ENCODE measurements around the gene AMBP.

AMBP gene

DNA sequence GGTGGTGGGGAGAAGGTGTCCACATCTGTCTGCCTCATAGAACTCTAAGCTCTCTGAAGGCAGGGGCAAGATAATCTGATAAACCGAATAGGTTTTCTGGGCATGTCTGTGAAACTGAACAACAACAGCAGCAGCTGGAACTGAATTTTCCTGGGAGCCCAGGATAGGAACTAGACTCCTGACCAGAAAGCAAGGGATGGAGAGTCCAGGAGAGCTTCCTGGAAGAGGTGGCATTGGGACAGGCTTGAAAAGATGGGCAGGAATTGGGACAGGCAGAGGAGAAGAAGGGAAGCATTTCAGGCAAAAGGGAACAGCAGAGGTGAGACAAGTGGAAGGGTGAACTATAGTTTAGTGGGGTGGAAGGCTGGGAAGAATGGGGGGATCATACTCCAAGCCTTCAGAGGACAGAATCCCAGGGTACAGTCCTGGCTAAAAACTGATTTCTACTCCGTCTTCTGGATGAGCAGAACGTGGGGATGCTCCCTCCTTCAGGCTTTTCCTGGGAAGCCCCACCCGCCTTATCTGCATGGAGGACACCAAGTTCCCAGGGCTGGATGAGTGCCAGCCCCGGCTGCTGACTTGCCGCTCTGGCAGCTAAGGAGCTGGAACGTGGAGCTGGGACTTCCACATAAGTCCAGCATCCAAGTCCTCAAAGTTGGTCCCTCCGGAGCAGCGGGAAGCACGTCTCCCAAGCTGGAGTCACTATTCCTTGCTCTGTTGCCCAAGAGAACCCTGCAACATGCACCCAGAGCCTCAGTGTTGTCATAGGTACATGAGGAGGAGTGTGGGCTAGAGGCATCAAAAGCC is 34.9 kb upstream of the AMBP start:
- no peak for DNase-seq

DNA sequence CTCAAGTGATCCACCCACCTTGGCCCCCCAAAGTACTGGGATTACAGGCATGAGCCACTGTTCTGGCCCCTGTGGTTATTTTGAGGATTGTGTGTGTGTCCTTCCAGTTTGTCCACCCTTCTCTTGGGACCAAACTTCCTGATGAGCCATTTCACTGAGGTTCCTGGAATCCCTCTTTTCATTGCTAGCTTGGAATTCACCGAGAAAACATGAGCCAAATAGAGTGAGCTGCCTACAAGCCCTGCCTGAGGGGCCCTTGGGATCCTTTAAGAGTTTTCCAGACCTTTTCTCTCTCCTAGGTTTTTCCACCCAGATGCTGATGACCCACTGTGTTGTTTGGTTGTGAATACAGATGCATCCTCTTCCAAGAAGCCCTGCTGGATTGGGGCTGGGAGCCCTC is 34.2 kb upstream of the AMBP start:
- no peak for DNase-seq

DNA sequence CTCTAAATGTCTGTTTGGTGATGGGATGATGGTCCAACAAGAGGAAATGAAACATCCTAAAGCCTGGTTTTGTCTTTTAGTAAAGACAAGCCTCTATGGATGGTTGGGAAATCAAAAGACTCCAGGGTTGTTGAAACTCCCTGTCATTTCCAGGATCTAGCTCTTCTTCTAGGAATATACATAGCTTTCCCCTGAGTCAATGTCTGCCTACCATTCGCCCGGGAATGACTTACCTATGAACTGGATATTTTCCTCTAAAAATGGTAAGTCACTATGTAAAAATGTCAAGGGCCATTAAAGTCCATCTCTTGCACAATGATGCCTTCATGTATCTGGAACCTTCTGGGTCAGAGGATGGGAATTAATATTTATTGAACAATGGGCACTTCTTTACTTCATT is 32.1 kb upstream of the AMBP start:
- no peak for DNase-seq

DNA sequence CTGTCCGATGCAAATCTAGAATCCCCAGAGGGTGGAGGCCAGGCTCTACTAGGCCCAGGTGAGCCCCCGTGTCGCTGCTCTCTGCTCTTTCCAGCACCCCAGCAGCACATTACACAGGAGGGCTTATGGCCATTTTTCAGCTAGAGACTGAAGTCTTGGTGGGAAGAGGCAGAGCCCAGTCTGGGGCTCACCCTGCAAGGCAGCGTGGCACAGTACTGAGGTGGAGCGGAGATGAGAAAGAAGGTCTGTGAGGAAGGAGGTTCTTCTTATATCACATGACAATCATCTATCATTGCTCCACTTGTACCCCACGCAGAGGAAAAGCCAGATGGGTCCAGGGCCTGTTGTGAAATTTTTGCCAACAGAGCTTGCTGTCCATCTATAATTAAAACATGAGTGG is 31.0 kb upstream of the AMBP start:
- no peak for DNase-seq

DNA sequence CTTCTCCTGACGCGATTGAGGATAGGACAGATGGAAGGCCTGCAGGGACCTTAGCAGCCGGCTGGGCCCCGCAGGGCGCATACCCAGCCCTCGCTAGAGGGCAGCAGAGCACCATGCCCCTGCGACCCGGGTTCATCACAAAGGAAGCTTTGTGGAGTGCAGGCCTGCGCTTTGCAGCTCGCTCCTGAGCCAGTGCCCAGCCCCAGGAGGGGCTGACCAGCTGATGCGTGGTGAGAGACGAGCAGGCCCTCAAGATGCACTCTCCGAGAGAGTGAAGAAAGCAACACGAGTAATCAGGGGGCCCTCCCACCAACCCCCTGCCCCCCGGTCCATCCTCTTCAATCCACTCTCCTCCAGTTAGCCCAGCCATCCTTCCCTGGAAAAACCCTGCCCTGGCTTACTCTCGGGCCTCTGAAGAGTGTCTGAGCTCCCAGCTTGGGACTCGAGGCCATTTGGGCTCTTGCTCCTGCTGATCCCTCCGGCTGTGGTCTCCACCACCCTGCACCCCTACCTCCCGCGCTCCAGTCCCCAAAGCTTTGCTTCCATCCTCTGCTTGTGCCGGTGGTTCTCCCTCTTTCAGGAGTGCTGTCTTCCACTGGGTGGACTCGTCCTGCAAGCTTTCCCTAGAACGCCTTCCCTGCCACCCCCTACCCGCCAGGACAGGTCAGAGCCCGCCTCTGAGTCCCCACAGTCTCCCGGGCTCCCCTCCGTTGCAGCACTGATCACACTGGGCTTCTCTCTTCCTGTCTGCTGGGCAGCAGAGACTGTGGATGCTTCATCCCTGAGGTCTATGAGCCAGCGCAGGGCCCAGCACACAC is 30.1 kb upstream of the AMBP start:
- peak; percentile 14 for DNase-seq

DNA sequence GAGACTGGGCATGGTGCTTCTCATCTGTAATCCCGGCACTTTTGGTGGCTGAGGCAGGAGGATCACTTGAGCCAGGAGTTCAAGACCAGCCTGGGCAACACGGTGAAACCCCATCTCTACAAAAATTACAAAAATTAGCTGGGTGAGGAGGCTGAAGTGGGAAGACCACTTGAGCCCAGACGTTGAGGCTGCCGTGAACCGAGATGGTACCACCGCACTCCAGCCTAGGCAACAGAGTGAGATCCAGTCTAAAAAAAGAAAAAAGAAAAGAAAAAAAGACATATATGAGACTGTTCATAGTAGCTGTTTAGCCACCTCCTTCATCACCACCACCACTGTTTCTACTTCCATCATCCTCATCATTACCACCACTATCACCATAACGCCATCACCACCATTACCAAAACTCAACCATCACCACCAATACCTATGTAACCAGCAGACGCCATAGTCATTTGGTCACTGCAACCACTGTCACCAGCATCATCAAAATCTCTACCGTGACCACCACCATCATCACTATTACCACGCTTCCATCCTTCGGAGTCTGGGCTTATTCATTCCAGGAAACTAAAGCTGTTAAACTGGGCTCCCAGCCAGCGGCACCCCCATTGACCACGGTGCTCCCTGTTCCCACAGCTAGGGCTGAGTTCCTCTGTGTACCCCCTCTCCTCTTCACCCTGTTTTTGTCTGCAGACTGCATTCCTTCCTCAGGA is 29.3 kb upstream of the AMBP start:
- DNase-seq = no peak

DNA sequence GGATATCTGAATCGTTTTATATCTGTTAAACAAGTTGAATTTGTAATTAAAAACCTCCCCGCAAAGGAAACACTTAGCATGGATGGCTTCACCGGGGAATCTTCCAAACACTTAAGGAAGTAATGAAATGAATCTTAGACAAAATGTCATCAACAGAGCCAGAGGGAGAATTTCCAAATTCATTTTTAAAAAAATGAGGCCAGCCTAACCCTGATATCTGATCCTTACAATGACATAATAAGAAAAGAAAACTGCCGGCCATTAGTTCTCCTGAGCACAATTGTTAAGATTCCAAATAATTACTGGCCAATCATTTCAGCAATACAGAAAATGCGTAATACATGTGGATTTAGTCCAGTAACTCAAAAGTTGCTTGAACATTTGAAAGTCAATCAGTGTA is 27.1 kb upstream of the AMBP start:
- DNase-seq = no peak

DNA sequence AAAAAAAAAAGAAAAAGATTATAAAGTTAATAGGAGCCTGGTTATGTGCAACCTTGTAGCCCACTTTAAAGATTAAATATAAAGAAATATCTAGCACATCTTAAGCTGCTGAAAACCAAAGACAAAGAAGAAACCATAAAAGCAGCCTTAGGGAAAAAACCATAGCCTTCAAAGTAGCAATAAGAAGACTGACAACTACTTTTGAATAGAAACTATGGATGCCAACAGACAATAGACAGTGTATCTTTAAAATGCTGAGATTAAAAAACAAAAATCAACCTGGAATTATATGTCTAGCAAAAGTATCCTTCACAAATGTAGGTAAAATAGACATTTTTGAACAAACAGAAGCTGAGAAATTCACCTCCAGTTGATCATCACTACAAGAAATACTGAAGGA is 24.4 kb upstream of the AMBP start:
- DNase-seq = no peak

DNA sequence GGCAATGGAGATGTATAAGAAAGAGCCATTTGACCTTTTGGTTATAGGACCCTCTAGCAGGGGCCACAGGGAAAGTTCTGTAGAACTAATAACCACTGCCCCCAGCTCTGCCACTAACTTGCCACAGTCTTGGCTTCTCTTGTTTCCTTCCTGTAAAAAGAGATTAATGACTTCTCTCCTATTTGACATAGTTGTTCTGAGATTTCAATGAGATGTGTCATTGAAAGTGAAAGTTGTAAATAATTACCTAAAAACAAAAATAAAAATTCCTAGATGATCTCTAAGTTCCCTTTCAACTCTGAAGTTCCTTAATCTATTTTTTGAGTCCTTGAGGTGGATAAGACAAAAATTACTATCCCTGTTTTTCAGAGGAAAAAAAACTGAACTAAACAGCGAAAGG is 22.4 kb upstream of the AMBP start:
- no peak for DNase-seq

DNA sequence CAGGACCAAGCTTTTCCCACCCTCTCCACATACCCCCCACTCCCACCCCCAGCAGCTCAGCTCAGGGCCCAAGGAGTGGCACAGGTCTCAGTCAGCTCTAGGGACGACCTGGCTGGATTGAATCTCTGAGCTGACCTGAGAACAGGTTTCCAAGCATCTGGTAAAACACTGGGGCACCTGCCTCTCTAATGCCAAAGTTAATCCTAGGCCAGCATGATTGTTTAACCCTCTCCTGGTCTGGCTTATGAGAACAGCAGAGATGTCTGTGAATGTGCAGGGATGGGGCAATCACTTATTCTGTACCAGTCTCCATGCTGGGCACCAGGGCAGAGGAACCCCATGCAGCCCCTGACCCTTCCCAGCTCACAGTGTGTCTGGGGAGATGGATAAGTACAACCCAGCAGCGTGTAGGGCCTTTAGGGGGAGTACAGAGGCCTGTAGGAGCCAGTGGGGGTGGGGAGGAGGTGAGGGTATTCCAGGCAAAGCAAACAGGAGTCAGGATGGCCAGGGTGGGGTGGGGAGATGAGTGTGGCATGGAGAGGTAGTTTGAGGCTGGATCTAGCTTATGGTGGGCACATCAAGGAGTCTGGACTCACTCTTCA is 21.7 kb upstream of the AMBP start:
- DNase-seq = no peak

DNA sequence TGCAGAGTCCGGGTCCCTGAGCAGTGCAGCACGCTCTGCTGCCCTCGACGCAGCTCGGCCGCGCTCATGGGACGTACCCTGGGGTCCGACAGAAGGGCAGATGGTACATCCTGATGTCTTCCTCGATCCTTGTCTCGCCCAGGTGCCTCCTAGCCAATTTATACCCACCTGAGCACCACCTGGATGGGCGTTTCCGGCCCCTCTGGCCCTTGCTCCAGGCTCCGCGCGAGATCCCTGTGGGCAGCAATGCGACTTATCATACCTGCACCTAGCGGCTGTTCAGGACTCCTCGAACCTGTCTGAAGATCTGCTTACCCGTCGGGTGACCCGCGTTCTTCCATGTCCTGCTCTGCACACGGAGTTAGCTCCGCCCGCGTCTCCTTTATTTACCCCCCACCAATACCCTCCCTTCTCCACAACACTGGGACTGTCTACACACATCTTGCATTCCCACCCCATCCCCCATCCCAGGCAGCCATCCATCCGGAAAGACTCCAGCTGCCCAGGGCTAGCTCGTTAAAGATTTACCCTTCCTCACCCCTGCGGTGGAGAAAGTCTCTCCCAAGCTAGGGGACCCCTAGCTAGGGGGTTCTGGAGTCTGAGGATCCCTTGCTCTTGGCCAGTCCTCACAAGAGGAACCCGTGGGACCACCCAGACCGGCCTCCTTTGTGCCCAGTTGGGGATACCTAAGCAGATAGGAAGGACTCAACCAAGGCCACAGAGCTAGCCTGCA is 21.0 kb upstream of the AMBP start, which contains the start of gene KIF12:
Gene KIF12 (minus strand): TSS at position 357 of the 733 bp plus-strand sequence. CDS start 16 bp downstream, at position 341.
- DNase-seq = no peak

DNA sequence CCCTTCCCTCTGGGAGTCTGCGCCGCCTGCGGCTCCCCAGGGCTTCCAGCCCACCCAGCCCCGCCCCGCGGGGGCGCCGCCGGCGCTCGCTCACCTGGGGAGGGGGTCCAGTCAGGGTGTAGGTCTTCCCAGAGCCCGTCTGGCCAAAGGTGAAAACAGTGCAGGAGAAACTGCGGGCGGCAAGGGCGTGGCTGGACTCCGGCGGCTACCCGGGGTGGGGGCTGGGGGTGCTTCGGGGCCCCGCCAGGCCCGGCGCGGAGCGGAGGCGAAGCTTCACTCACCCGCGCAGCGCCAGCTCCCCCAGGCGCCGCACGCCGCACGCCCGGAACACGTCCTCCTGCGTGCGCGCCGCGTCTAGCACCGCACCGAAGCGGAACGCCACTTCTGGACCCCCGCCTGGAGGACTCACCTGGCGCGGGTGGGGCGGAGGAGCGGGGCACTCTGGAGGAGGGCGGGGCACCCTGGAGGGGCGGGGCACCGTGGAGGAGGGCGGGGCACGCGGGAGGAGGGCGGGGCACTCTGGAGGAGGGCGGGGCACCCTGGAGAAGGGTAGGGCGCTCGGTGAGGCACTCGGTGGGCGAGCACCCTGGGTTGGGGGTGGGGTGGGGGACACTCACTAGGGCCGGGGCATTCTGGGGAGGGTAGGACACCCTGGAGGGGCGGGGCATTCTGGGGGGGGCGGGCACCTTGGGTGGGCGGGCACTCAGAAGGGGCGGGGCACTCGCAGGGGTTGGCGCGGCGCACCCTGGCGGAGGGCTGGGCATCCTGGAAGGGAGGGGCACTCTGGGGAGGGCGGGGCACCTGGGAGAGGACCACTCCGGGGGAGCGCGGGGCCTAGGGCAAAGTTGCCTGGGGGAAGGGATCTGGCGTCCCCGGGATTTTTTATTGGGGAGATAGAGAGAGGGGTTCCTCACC is 20.2 kb upstream of the AMBP start:
- DNase-seq = no peak

DNA sequence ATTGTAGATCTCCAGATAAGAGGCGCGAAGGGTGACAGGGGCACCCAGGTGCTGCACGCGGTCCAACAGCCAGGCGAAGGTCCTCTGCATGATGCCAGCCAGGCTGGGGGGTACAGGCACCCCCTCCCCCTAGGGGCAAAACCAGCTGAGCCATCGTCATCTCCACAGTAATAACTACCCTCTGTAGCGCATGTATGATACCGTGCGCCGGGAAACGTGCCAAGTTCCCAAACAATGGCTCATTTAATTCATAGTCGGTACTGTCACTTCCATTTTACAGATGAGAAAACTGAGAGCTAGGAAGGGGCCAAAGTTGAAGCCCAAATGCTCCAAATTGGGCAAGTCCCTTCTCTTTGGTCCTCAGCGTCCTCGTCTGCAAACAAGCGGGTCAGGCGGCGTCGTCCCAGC is 19.5 kb upstream of the AMBP start:
- DNase-seq = no peak

DNA sequence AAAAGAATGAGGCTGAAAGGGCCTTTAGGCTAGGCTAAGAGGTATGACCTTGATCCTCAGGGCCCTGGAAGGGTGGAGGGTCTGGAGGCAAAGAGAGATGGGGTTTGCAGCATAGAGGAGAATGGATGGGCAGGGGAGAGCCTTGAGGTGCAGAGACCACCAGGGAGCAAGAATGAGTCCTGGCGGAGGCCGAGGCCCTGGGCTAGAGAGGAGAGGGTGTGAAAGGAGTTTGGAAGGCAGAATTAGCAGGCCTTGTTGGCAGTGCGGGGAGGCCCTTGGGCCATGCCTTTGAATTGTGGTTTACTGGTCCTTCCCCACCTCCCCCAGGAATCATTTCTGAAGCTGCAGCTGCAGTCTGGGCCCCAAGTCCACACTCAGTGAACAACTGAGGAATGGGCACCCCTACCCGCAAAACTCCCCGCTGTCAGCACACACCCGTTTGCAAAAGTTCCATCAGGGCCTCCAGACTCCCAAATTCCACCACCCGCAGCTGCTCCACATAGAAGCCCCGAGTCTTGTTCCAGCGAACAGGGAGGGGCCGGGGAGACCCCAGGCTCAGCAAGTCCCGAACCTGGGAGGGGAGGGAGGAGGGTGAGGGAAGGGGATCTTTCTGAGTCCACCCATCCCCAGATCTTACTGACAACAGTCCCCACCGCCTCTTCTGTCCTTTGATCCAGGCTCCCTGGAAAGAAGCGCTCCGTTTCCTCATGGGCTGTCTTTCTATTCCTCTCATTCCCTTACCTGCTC is 18.9 kb upstream of the AMBP start:
- DNase-seq = no peak

DNA sequence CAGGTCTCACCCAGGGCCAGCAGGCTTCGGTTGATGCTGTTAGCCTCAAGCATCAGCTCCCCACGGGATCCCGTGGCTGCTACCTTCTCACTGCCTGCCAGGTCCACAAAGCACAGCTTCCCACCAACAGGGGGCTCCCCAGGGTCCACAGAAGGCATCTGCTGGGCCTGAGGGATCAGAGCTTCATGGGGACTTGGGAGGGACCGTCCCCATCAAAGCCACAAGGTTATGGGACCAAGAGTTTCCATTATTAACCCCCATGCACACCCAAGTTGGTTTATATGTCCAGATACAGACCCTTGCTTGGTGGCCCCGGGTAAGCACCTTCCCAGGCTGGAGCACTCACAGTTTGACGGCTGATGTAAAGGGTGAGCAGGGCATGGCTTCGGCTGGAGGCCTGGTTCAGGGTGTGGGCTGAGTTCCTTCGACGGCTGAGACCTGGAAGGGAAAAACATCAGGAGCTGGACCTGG is 18.0 kb upstream of the AMBP start:
- DNase-seq = no peak

DNA sequence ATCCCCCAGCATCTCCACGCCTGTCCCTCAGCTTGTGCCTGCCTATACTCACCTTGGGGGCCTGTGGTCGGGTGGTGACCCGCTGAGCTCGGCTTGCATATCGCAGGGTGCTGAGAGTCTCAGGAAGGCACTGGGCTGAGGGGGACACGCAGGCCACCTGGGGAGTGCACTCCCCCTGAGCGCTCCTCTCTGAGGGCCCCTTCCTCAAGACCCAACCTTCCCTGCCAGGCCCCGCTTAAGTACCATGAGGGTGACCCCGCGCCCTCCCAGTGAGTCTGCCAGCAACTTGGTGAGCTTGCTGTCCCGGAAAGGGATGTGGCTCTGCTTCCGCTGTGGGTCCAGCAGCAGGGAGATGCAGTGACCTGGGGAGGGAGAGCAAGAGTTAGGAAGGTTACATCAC is 16.9 kb upstream of the AMBP start:
- DNase-seq = no peak

DNA sequence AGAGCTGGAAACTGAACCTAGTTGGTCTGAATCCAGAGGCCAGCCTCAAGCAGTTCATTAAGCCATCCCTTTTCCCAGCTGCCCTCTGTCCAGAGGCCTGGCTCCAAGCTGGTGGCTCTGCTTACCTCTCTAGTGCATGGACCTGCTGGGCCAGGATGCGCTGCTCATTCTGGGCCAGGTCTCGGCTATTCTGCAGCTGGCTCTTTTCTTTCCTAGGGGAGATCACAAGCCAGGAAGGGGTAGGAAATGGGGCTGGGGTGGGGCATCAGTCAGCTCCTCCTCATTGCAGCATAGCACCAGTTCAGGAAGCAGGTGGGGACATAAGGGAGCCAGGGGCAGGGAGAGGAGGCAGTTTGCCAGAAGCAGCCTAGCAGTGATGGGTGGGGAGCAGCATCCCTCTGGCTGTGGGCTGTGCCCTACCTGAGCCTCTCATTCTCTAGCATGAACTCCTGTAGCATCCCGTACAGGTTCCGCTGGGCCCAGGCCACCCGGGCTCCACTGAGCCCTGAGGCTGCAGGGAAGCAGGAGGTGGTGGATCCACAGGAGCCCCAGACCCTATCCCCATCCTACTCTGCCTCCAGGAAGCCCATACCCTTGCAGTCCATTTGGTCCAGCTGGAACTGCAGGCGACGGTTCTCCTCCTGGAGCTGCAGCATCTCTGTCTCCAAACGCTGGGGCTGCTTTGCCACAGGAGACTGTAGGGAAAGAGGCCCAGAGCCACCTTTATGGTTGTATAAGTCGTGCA is 15.8 kb upstream of the AMBP start:
- DNase-seq = no peak

DNA sequence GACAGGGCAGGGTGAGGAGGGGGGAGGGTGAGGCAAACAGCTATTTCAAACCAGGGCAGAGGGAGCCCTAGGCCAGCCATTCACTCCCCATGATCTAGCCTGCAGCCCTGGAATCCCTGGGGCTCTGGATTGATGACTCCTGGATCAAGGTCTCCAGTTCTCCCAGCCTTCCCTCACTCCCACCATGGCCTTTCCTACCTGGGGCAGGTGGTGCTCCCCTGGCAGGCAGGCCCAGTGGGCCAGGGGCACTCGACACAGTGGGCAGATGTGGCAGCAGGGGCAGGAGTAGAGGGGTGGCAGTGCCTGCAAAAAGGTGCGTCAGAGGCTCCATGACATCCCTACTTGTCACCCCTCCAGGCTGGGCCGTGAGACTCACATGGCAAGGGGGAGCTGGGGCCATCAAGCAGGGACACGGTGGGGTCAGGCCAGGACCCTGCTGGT is 15.0 kb upstream of the AMBP start:
- DNase-seq = no peak

DNA sequence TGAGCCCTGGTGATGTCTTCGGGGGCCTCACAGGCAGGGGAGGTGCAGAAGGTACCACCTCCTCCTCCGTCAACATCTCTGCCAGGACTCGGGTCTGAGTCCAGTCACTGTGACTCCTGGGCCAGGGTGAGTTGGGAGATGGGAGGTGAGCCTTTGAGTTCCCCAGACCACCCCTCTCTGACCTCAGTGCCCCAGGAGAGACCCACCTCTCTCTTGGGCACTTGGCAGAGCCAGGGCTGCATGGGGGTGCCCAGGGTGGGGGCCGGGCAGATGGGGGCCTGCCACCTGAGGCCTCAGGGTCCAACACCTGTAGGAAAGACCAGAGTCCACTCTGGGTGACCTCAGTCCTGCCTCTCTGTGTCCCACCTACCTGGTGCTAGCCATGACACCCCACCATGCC is 14.2 kb upstream of the AMBP start:
- no peak for DNase-seq

DNA sequence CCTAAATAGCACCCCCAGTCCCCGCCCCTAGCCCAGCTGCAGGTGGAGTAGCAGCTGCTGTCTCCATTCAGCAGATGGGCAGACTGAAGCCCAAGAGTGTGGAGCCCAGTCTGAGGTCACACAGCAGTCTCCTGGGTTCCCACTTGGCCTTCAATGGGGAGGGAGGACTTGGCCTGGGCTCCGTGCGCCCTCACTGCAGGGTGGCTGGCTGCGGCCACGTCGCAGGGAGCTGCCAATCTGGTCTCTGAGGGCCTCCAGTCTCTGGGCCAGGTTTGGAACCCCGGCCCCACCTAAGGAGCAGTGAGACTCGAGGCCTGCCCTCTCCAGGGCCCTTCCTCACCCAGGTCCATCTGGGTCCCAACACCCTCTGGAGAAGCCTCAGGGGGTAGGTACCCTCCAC is 13.6 kb upstream of the AMBP start:
- no peak for DNase-seq
